GM23248 (cell line): ENCODE data around the gene SPAG17. TPM values are rescaled to one million over a fixed set of nuclear protein-coding genes. Genes with fewer than 3 reads are reported as not detected.
A peak's percentile ranks its signal among the peaks of the same experiment; 100 is the strongest.

Experiments used
- DNase-seq: peaks from one replicate; pipeline ENCODE4 v3.0.0-alpha.2; 2015
- H2AFZ ChIP-seq: fragments of 200-600 bp; sonication (generic); 2 replicates; pipeline ENCODE4 v1.6.1; 2016; ENCODE audit warnings: antibody characterized with exemption
- H3F3A ChIP-seq: fragments of 200-600 bp; sonication (generic); 2 replicates; pipeline ENCODE4 v1.6.1; 2016; ENCODE audit warnings: mild to moderate bottlenecking, antibody characterized with exemption, mixed run types; ENCODE audit not compliant: insufficient read depth
- H3K27ac ChIP-seq: fragments of 200-600 bp; sonication (generic); 2 replicates; pipeline ENCODE4 v1.5.1; 2016; ENCODE audit warnings: mild to moderate bottlenecking
- H3K27me3 ChIP-seq: fragments of 200-600 bp; sonication (generic); replicated peaks from 2 replicates; pipeline ENCODE4 v1.6.1; 2016; ENCODE audit warnings: mild to moderate bottlenecking; ENCODE audit not compliant: insufficient read depth
- H3K36me3 ChIP-seq: fragments of 200-600 bp; sonication (generic); 2 replicates; pipeline ENCODE4 v1.6.1; 2016; ENCODE audit warnings: low read depth, mild to moderate bottlenecking
- H3K4me1 ChIP-seq: fragments of 200-600 bp; sonication (generic); 2 replicates; pipeline ENCODE4 v1.6.1; 2016; ENCODE audit warnings: mild to moderate bottlenecking; ENCODE audit not compliant: insufficient read depth
- H3K4me2 ChIP-seq: fragments of 200-600 bp; sonication (generic); one replicate; pipeline ENCODE4 v1.6.1; 2016; ENCODE audit warnings: mild to moderate bottlenecking; ENCODE audit not compliant: unreplicated experiment
- H3K4me3 ChIP-seq: fragments of 200-600 bp; sonication (generic); 2 replicates; pipeline ENCODE4 v1.5.1; 2016; ENCODE audit warnings: mild to moderate bottlenecking
- H3K79me2 ChIP-seq: fragments of 200-600 bp; sonication (generic); 2 replicates; pipeline ENCODE4 v1.6.1; 2016; ENCODE audit warnings: mild to moderate bottlenecking; ENCODE audit not compliant: insufficient read depth
- H3K9ac ChIP-seq: fragments of 200-600 bp; sonication (generic); 2 replicates; pipeline ENCODE4 v1.6.1; 2016; ENCODE audit warnings: mild to moderate bottlenecking
- H3K9me2 ChIP-seq: fragments of 200-600 bp; sonication (generic); 2 replicates; pipeline ENCODE4 v1.6.1; 2016; ENCODE audit warnings: mixed run types, mild to moderate bottlenecking, moderate library complexity; ENCODE audit not compliant: insufficient read depth
- H3K9me3 ChIP-seq: fragments of 200-600 bp; sonication (generic); one replicate; pipeline ENCODE4 v1.6.1; 2017; ENCODE audit warnings: low read depth
- H4K20me1 ChIP-seq: fragments of 200-600 bp; sonication (generic); 2 replicates; pipeline ENCODE4 v1.6.0; 2016; ENCODE audit not compliant: insufficient read depth
- EZH2 ChIP-seq: fragments of 200-600 bp; sonication (generic); IDR thresholded peaks from 2 replicates; pipeline ENCODE4 v1.6.1; 2018; ENCODE audit warnings: antibody characterized with exemption, mild to moderate bottlenecking; ENCODE audit not compliant: insufficient read depth, poor library complexity, severe bottlenecking
- EZH2phosphoT487 ChIP-seq: fragments of 200-600 bp; sonication (generic); IDR thresholded peaks from 2 replicates; pipeline ENCODE4 v1.6.1; 2018; ENCODE audit warnings: antibody characterized with exemption, moderate library complexity, mild to moderate bottlenecking, low read depth; ENCODE audit not compliant: insufficient read depth
- WGBS, 2 experiments: methylation state at CpG; one replicate each; pipeline ENCODE4 v1.1.6; 2015 to 2017; ENCODE audit warnings: low lambda C conversion rate in 2 of 2, low coverage in 1 of 2; ENCODE audit errors: missing lambda C conversion rate in 2 of 2; 5-methylcytosine and 5-hydroxymethylcytosine counted together
- in situ Hi-C: fragments of 300-500 bp; cut with MboI; formaldehyde crosslinking; loops from 2 replicates; pipeline ENCODE4 v1.15.0; 2020
- polyA plus RNA-seq: library from polyadenylated mRNA; unstranded; fragments of >200 nt; fragmentation: Nextera tagmentation; extraction: Ambion mirVana; gene quantifications from 2 replicates; pipeline ENCODE4 v1.2.1, GENCODE V29; 2016
- total RNA-seq: library from RNA; depleted of rRNA; stranded (reverse); fragments of >200 nt; shearing (Covaris generic); gene quantifications from 2 replicates; pipeline ENCODE4 v1.2.3, GENCODE V29; 2014

The SPAG17 gene
- total and polyA plus RNA-seq, 2 experiments from 2014 or later, result 0.15 TPM; not detected in 1

DNA sequence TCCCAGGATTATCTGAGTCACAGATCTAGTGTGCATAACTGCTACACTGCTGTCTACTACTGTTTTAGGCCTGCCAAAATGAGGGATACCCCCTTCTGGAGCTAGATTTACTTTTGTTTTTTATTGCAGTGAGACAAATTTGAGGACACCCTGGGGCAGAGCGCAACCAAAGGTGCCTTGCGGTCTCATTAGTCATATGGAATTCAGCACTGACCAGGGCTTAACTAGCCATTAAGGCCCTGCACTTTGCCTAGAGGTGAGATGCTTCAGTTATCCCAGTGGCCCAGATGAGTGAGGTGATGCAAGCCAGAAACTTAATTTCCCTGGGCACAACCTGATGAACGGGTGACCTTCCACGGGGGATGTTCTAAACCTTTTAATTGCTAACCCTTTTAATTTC is 998 bp upstream of the SPAG17 start:
- no peaks in the 10 kb centered on the region for H4K20me1 ChIP-seq
- in situ Hi-C loops, result no loop called here
- no peaks in the 10 kb centered on the region for H3K9me3 ChIP-seq
- H3K27ac ChIP-seq, result no peak overlapping the region
- WGBS, 2 experiments, result 95 to 98% methylated on average over 4 of the region's 4 CpGs
- H3K4me1 ChIP-seq, result no peaks in the 10 kb centered on the region
- H3F3A ChIP-seq, result no peaks in the 10 kb centered on the region
- H3K4me2 ChIP-seq, result no peak overlapping the region
- TF ChIP-seq EZH2 (no peak), EZH2phosphoT487 (no peak)
- no peak overlapping the region for H2AFZ ChIP-seq
- H3K9ac ChIP-seq, result no peak overlapping the region
- no peaks in the 10 kb centered on the region for H3K36me3 ChIP-seq
- no peaks in the 10 kb centered on the region for H3K27me3 ChIP-seq
- H3K9me2 ChIP-seq, result no peaks in the 10 kb centered on the region
- H3K4me3 ChIP-seq, result no peak overlapping the region
- no peaks in the 10 kb centered on the region for H3K79me2 ChIP-seq
- DNase-seq, result no peak

DNA sequence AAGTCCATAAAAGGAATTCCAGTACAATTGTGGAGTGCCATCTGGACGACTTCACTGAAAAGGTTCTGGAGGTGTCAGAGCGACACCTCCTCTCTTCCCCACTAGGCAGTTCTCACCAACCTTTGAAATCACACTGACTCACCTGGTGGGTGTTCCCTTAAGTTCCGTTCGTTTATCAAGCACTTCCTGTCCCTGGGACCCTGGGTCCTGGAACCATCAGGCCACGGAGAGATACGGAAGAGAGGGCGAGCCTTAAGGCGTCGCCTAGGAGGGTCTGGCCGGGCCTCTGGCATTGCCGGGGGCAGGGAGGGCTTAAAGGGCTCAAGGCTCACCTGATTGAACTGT is 317 bp downstream of the SPAG17 start:
- Histone ChIP-seq H4K20me1 (no peaks in the 10 kb centered on the region), H3K9me3 (no peaks in the 10 kb centered on the region), H3K36me3 (no peaks in the 10 kb centered on the region), H3K27me3 (no peaks in the 10 kb centered on the region), H3K79me2 (no peaks in the 10 kb centered on the region), H2AFZ (peak overlapping the region; percentile 87), H3K4me3 (peak overlapping the region; percentile 65), H3F3A (no peaks in the 10 kb centered on the region), H3K4me2 (peak overlapping the region; percentile 76), H3K9ac (no peak overlapping the region), H3K9me2 (no peaks in the 10 kb centered on the region), H3K4me1 (no peaks in the 10 kb centered on the region), H3K27ac (no peak overlapping the region)
- DNase-seq, result no peak
- 68% methylated on average over 11 of the region's 11 CpGs for WGBS, 2 experiments
- TF ChIP-seq EZH2 (no peak), EZH2phosphoT487 (no peak)
- in situ Hi-C loops, result no loop called here

DNA sequence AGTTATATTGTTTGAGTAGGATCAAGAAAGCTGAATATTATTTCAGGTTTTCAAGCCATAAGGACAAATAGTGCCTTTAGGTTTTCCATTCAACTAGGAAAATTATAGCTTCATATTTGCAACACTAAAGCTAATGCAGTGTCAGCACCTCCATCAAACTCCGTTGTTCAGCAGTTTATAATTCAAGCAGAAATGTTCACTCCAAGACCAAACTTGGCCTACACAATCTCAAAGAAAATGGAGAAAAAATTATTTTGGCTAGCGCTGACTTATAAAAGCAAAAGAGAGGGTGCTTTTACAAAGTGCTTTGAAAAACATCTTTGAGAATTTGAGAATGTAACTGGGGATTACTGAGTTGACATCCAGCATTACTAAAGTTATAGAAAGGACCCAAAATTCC is 1.4 kb downstream of the SPAG17 start:
- Histone ChIP-seq H3F3A (no peaks in the 10 kb centered on the region), H3K36me3 (no peaks in the 10 kb centered on the region), H3K9me2 (no peaks in the 10 kb centered on the region), H3K9ac (no peak overlapping the region), H3K79me2 (no peaks in the 10 kb centered on the region), H3K4me2 (no peak overlapping the region), H2AFZ (no peak overlapping the region), H3K4me3 (no peak overlapping the region), H3K27ac (no peak overlapping the region), H4K20me1 (no peaks in the 10 kb centered on the region), H3K27me3 (no peaks in the 10 kb centered on the region), H3K9me3 (no peaks in the 10 kb centered on the region), H3K4me1 (no peaks in the 10 kb centered on the region)
- in situ Hi-C loops, result no loop called here
- no peak for DNase-seq
- no peak for TF ChIP-seq EZH2phosphoT487
- TF ChIP-seq EZH2, result no peak
- WGBS, 2 experiments, result 52 to 55% methylated on average over 2 of the region's 2 CpGs

DNA sequence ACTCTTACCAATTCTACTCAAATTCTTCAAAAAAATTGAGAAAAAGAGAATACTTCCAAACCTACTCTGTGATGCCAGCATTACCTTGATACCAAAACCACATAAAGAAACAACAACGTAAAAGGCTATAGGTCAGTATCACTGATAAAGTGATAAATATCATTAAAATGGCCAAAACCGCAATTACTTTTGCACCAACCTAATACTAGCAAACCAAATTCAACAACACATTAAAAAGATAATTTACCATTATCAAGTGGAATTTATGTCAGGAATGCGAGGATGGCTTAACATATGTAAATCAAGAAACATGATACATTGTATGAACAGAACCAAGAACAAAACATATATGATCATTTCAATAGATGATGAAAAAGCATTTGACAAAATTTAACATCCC is 7.0 kb downstream of the SPAG17 start:
- Histone ChIP-seq H3K79me2 (no peaks in the 10 kb centered on the region), H3K4me1 (no peaks in the 10 kb centered on the region), H3K27ac (no peak overlapping the region), H3K27me3 (no peaks in the 10 kb centered on the region), H3K9me2 (no peaks in the 10 kb centered on the region), H3K9ac (no peak overlapping the region), H3F3A (no peaks in the 10 kb centered on the region), H3K4me2 (no peak overlapping the region), H3K36me3 (no peaks in the 10 kb centered on the region), H2AFZ (no peak overlapping the region), H3K4me3 (no peak overlapping the region), H4K20me1 (no peaks in the 10 kb centered on the region), H3K9me3 (no peaks in the 10 kb centered on the region)
- no peak for DNase-seq
- WGBS, 2 experiments, result 84 to 88% methylated on average over 3 of the region's 3 CpGs
- in situ Hi-C loops, result no loop called here
- TF ChIP-seq EZH2 (no peak), EZH2phosphoT487 (no peak)

DNA sequence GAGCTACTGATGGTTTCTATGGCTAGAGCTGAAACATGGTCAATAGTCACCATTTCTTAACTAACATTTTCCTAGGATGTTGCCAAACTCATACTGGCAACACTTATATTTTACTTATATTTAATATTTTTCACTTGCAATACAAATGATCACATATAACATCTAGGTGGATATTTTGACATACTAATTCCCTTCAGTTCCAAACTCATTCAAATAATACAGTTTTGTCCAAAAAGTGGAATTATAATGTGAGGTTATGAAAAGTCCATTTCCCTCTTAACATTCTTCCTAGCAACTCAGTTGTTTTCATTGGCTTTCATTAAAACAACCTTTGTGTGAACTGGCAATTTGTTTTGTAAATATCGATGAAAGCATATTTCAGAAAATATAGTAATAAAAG is 16.0 kb downstream of the SPAG17 start:
- DNase-seq, result no peak
- H3K9ac ChIP-seq, result no peak overlapping the region
- no peak overlapping the region for H3K4me2 ChIP-seq
- no peaks in the 10 kb centered on the region for H3F3A ChIP-seq
- no peak overlapping the region for H2AFZ ChIP-seq
- TF ChIP-seq EZH2phosphoT487, result no peak
- TF ChIP-seq EZH2, result no peak
- no peaks in the 10 kb centered on the region for H3K9me2 ChIP-seq
- H3K4me3 ChIP-seq, result no peak overlapping the region
- no peaks in the 10 kb centered on the region for H3K4me1 ChIP-seq
- 0% methylated on average over 1 of the region's 1 CpG for WGBS, 2 experiments
- no peaks in the 10 kb centered on the region for H4K20me1 ChIP-seq
- H3K27me3 ChIP-seq, result no peaks in the 10 kb centered on the region; the same call in 1 of the 2 replicates
- H3K36me3 ChIP-seq, result no peaks in the 10 kb centered on the region
- no peak overlapping the region for H3K27ac ChIP-seq
- no peaks in the 10 kb centered on the region for H3K79me2 ChIP-seq
- in situ Hi-C loops, result no loop called here
- no peaks in the 10 kb centered on the region for H3K9me3 ChIP-seq
